ENCODE data around the gene PACSIN1.
A peak's percentile ranks its signal among the peaks of the same experiment; 100 is the strongest.

The PACSIN1 gene

GRCh38 chr6:34558172-34558714 is 92.4 kb downstream of the PACSIN1 start:
- no peak for DNase-seq (ENCODE audit: extremely low read depth, low read depth)
- no peak overlapping the region for H3K4me3 ChIP-seq (replicated peaks; ENCODE audit: low read depth, low read length)
- TF ChIP-seq CTCF (IDR thresholded peaks at IDR 0.05; ENCODE audit: low read depth, low read length, missing control alignments): no peak

- no peak overlapping the region for H3K4me3 ChIP-seq (replicated peaks; ENCODE audit: low read depth, low read length)
- no peak for TF ChIP-seq CTCF (IDR thresholded peaks at IDR 0.05; ENCODE audit: low read depth, low read length, missing control alignments)
- no peak for DNase-seq (ENCODE audit: extremely low read depth, low read depth)
These were observed 93.9 kb downstream of the PACSIN1 start for GRCh38 chr6:34559651-34560365.

- H3K4me3 ChIP-seq (replicated peaks; ENCODE audit: low read depth, low read length): no peak overlapping the region
- peak; percentile 10 for DNase-seq (ENCODE audit: extremely low read depth, low read depth)
- TF ChIP-seq CTCF (IDR thresholded peaks at IDR 0.05; ENCODE audit: low read depth, low read length, missing control alignments): peak; percentile 1
These were observed 94.7 kb downstream of the PACSIN1 start for GRCh38 chr6:34560366-34561226.

- no peak for DNase-seq (ENCODE audit: extremely low read depth, low read depth)
- no peak overlapping the region for H3K4me3 ChIP-seq (replicated peaks; ENCODE audit: low read depth, low read length)
- TF ChIP-seq CTCF (IDR thresholded peaks at IDR 0.05; ENCODE audit: low read depth, low read length, missing control alignments): no peak
These were observed 95.3 kb downstream of the PACSIN1 start for GRCh38 chr6:34561227-34561530.

GRCh38 chr6:34562350-34562749 is 96.5 kb downstream of the PACSIN1 start:
- H3K4me3 ChIP-seq (replicated peaks; ENCODE audit: low read depth, low read length): no peak overlapping the region
- no peak for DNase-seq (ENCODE audit: extremely low read depth, low read depth)
- TF ChIP-seq CTCF (IDR thresholded peaks at IDR 0.05; ENCODE audit: low read depth, low read length, missing control alignments): no peak

- DNase-seq (ENCODE audit: extremely low read depth, low read depth): no peak
- H3K4me3 ChIP-seq (replicated peaks; ENCODE audit: low read depth, low read length): no peak overlapping the region
- no peak for TF ChIP-seq CTCF (IDR thresholded peaks at IDR 0.05; ENCODE audit: low read depth, low read length, missing control alignments)
These were observed 97.1 kb downstream of the PACSIN1 start for GRCh38 chr6:34562861-34563512.
